GM04503 (cell line): Measurements from ENCODE around the gene CPEB1.

Experiments
- DNase-seq: peaks from one replicate; pipeline ENCODE4 v3.0.0-alpha.2; 2012; ENCODE audit warnings: low read depth

The CPEB1 gene

GRCh38 chr15:82647045-82647834, at the start of gene CPEB1:
Gene CPEB1 (minus strand): TSS chr15:82647363. CDS start chr15:82628459, 18,904 bp downstream.
- DNase-seq = no peak

GRCh38 chr15:82692171-82692570, 45.0 kb upstream of the CPEB1 start:
- no peak for DNase-seq

GRCh38 chr15:82689147-82689546, 42.0 kb upstream of the CPEB1 start:
- DNase-seq = no peak

GRCh38 chr15:82688691-82689090, 41.5 kb upstream of the CPEB1 start:
- no peak for DNase-seq

- no peak for DNase-seq
Measured at GRCh38 chr15:82681371-82681770, 34.2 kb upstream of the CPEB1 start.

- no peak for DNase-seq
Measured at GRCh38 chr15:82680200-82681102, 33.3 kb upstream of the CPEB1 start.

- DNase-seq = no peak
Measured at GRCh38 chr15:82679626-82680199, 32.5 kb upstream of the CPEB1 start.

GRCh38 chr15:82677720-82678323, 30.7 kb upstream of the CPEB1 start:
- DNase-seq = no peak

- DNase-seq = no peak
Measured at GRCh38 chr15:82674873-82675272, 27.7 kb upstream of the CPEB1 start.

- DNase-seq = no peak
Measured at GRCh38 chr15:82670699-82671098, 23.5 kb upstream of the CPEB1 start.

- no peak for DNase-seq
Measured at GRCh38 chr15:82666606-82667005, 19.4 kb upstream of the CPEB1 start.

GRCh38 chr15:82664021-82664420, 16.9 kb upstream of the CPEB1 start:
- DNase-seq = no peak

- no peak for DNase-seq
Measured at GRCh38 chr15:82663186-82663600, 16.0 kb upstream of the CPEB1 start.

GRCh38 chr15:82662641-82663040, 15.5 kb upstream of the CPEB1 start:
- DNase-seq = no peak

- no peak for DNase-seq
Measured at GRCh38 chr15:82660378-82660777, 13.2 kb upstream of the CPEB1 start.

- DNase-seq = no peak
Measured at GRCh38 chr15:82656641-82657266, 9.6 kb upstream of the CPEB1 start.

- no peak for DNase-seq
Measured at GRCh38 chr15:82655606-82656005, 8.4 kb upstream of the CPEB1 start.

- DNase-seq = no peak
Measured at GRCh38 chr15:82653483-82654168, 6.5 kb upstream of the CPEB1 start.

- no peak for DNase-seq
Measured at GRCh38 chr15:82651708-82652107, 4.5 kb upstream of the CPEB1 start.

GRCh38 chr15:82650046-82650670, 3.0 kb upstream of the CPEB1 start:
- DNase-seq = no peak
